ENCODE data around the gene MORC1. TPM values are rescaled to one million over a fixed set of nuclear protein-coding genes. Genes with fewer than 3 reads are reported as not detected.
A peak's percentile ranks its signal among the peaks of the same experiment; 100 is the strongest.
"Not testable (repeated sequence)": the region's sequence is repeated elsewhere in the genome, so short reads cannot be mapped to it uniquely, and the experiment has no call there.

Gene MORC1
- total RNA-seq, 1 donor from 2014 or later: not detected

DNA sequence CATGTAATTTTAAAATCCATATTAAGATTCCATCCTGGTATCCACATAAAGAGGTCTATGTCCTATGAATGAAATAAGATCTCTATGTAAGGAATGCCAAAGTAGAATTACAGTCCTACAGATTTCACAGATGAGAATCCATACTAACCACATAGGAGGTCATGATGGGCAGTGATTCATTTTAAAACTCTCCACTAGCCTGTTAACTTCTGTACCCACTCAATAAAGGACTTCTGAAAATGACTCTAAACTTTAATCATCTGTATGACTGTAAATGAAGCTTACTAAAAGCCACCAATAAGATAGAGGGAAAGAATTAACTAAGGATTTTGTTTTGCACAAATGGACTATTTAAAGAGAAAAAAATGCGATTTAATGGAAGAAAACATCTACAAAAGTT is 28.7 kb downstream of the MORC1 start:
- no peak for DNase-seq
- intact Hi-C loops (cut with DNase I): loop anchor here (10.0 kb wide), 1 partner anchor 424 kb away; no protein-coding TSS in a partner anchor
- no peak for ATAC-seq

DNA sequence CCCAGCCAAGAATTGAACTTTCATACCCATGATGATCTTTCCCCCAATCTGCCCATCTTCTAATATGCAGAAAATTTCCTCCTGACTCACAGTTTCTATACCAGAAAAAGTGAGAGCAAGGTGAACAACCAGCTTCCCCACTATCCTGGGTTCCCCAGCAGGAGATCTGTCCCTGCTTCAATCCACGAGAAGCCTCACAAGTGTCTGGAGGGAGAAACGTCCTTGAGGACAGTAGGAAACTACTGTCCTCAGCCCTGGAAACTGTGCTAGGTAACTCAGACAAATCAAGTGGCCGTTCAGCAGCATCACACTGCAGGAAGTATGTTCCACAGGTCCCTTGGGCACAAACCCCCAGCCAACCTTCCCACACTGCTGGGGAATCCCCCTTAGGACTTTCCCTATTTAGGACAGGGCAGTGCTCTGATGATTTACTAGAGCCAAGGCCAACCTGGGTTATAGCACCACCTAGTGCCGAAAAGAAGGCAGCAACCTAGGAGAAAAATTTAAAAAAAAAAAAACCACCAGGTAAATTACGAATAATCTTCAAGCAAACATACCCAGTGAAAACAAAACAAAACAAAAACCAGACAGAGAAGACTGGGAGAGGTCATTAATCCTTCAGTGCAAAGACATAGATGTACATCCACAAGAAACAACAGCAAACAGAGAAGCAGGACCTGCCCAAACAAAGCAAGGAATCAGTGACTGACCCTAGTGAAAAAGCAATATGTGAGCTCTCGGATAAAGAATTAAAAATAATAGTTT is 36.0 kb downstream of the MORC1 start:
- Histone ChIP-seq H3K9me3 (no peaks in the 10 kb centered on the region), H3K27ac (no peak overlapping the region), H3K4me1 (no peaks in the 10 kb centered on the region), H3K4me3 (no peak overlapping the region), H3K27me3 (ENCODE audit: low read depth) (no peaks in the 10 kb centered on the region), H3K36me3 (no peaks in the 10 kb centered on the region)
- intact Hi-C loops (cut with DNase I): loop anchor here (10.0 kb wide), 1 partner anchor 417 kb away; no protein-coding TSS in a partner anchor
- ATAC-seq: peak; percentile 85 to 87
- TF ChIP-seq, protein P1, sequence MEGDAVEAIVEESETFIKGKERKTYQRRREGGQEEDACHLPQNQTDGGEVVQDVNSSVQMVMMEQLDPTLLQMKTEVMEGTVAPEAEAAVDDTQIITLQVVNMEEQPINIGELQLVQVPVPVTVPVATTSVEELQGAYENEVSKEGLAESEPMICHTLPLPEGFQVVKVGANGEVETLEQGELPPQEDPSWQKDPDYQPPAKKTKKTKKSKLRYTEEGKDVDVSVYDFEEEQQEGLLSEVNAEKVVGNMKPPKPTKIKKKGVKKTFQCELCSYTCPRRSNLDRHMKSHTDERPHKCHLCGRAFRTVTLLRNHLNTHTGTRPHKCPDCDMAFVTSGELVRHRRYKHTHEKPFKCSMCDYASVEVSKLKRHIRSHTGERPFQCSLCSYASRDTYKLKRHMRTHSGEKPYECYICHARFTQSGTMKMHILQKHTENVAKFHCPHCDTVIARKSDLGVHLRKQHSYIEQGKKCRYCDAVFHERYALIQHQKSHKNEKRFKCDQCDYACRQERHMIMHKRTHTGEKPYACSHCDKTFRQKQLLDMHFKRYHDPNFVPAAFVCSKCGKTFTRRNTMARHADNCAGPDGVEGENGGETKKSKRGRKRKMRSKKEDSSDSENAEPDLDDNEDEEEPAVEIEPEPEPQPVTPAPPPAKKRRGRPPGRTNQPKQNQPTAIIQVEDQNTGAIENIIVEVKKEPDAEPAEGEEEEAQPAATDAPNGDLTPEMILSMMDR (IDR thresholded peaks at IDR 0.05): peak; percentile 67
- no peak for DNase-seq

More for the DNA sequence above, 28.7 kb downstream of the MORC1 start:
- H3K27ac ChIP-seq: no peak overlapping the region
- no peaks in the 10 kb centered on the region for H3K4me1 ChIP-seq
- no peaks in the 10 kb centered on the region for H3K9me3 ChIP-seq
- no peak overlapping the region for H3K4me3 ChIP-seq
- no peaks in the 10 kb centered on the region for H3K27me3 ChIP-seq (ENCODE audit: low read depth)
- TF ChIP-seq, protein P1 (IDR thresholded peaks at IDR 0.05): no peak
- no peaks in the 10 kb centered on the region for H3K36me3 ChIP-seq

GRCh38 chr3:109080090-109080489 is 37.8 kb downstream of the MORC1 start:
- H3K36me3 ChIP-seq; H3K4me3 ChIP-seq; H3K9me3 ChIP-seq; ATAC-seq; DNase-seq; H3K27me3 ChIP-seq (ENCODE audit: low read depth); H3K4me1 ChIP-seq; H3K27ac ChIP-seq: not testable (repeated sequence)
- intact Hi-C loops (cut with DNase I): loop anchor here (10.0 kb wide), 1 partner anchor 415 kb away; no protein-coding TSS in a partner anchor

GRCh38 chr3:109073116-109073515 is 44.8 kb downstream of the MORC1 start:
- no peak for ATAC-seq
- DNase-seq: no peak
- Histone ChIP-seq H3K27ac (no peak overlapping the region), H3K27me3 (ENCODE audit: low read depth) (no peaks in the 10 kb centered on the region), H3K9me3 (no peaks in the 10 kb centered on the region), H3K36me3 (no peaks in the 10 kb centered on the region), H3K4me1 (peaks cover 7% of the 10 kb centered on the region), H3K4me3 (no peak overlapping the region)
- TF ChIP-seq, protein P1 (IDR thresholded peaks at IDR 0.05): no peak
- intact Hi-C loops (cut with DNase I): no loop called here

DNA sequence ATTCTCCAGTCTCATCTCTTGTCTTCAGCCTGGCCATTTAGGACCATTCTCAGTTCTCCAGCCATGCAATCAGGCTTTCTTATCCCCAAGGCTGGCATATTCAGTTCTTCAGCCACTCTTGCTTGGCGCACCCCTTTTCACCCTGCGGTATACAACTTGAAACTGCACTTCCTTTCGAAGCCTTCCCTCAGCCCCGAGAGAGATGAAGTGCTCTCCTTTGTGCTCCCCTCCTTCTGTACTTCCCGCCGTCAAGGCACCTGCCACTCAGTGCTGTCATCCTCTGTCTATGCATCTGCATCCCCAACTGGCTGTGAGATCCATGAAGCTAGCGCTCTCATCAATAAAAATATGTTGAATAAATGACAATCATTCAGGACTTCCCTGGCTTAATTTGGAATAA is 45.7 kb downstream of the MORC1 start:
- no peak overlapping the region for H3K27ac ChIP-seq
- H3K4me3 ChIP-seq: no peak overlapping the region
- DNase-seq (no peak), ATAC-seq (no peak)
- no peaks in the 10 kb centered on the region for H3K9me3 ChIP-seq
- intact Hi-C loops (cut with DNase I): no loop called here
- H3K36me3 ChIP-seq: no peaks in the 10 kb centered on the region
- peaks cover 7% of the 10 kb centered on the region for H3K4me1 ChIP-seq
- no peaks in the 10 kb centered on the region for H3K27me3 ChIP-seq (ENCODE audit: low read depth)
- TF ChIP-seq, protein P1 (IDR thresholded peaks at IDR 0.05): no peak

Data from lower lobe of right lung (tissue), 2 donors.